ENCODE results near the gene DNAH1. TPM values are rescaled to one million over a fixed set of nuclear protein-coding genes. Genes with fewer than 3 reads are reported as not detected.

The DNAH1 gene
- total and polyA plus RNA-seq, 2 donors (not counting 1 experiment from before 2014, with no cell fraction given) = 47.2 to 59.2 TPM

GRCh38 chr3:52323526-52324295 lies 7.6 kb downstream of the DNAH1 start:
- no peaks in the 10 kb centered on the region for H3K4me1 Mint-ChIP-seq
- intact Hi-C loops (cut with micrococcal nuclease) = no loop called here
- Histone ChIP-seq H2AFZ (ENCODE audit: insufficient read depth, low read depth, low read length, poor library complexity, severe bottlenecking) (no peak overlapping the region), H3K36me3 (replicated peaks in 1 of 2; ENCODE audit: control extremely low read depth in 1 of 2, control insufficient read depth in 1 of 2, extremely low read depth in 1 of 2, insufficient read depth in 2 of 2, low read length in 1 of 2) (peaks cover 0 to 5% of the 10 kb centered on the region in 2 experiments), H3K27ac (ENCODE audit: low read length in 2 of 2) (no peak overlapping the region), H3K4me3 (ENCODE audit: control extremely low read depth in 1 of 5, extremely low read depth in 1 of 5, insufficient read depth in 1 of 5, low read depth in 2 of 5, low read length in 4 of 5) (no peak overlapping the region), H3K79me2 (ENCODE audit: control insufficient read depth, insufficient read depth, low read length) (no peaks in the 10 kb centered on the region), H3K9me3 (ENCODE audit: control extremely low read depth in 1 of 3, control insufficient read depth in 2 of 3, insufficient read depth in 1 of 3, low read length in 2 of 3) (no peaks in the 10 kb centered on the region), H3K27me3 (replicated peaks in 1 of 4; ENCODE audit: control extremely low read depth in 1 of 4, control insufficient read depth in 3 of 4, insufficient read depth in 4 of 4, low read length in 3 of 4) (no peaks in the 10 kb centered on the region), H3K4me2 (replicated peaks; ENCODE audit: low read depth, low read length, poor library complexity, severe bottlenecking) (no peak overlapping the region), H4K20me1 (ENCODE audit: control insufficient read depth, insufficient read depth, low read length, poor library complexity, severe bottlenecking) (no peaks in the 10 kb centered on the region), H3K4me1 (ENCODE audit: control insufficient read depth in 2 of 2, insufficient read depth in 2 of 2, low read length in 2 of 2) (no peaks in the 10 kb centered on the region), H3K9ac (ENCODE audit: low read length) (no peak overlapping the region)
- ATAC-seq (ENCODE audit: low read depth) (no peak), DNase-seq (no peak)
- no peak overlapping the region for H3K4me3 Mint-ChIP-seq
- WGBS (ENCODE audit: insufficient coverage) = 96% methylated on average over 10 of the region's 11 CpGs
- ChIA-PET CTCF (no interaction called here), POLR2A (no interaction called here)
- H3K9me3 Mint-ChIP-seq (ENCODE audit: insufficient read depth) = no peaks in the 10 kb centered on the region
- no peaks in the 10 kb centered on the region for H3K27me3 Mint-ChIP-seq
- TF ChIP-seq CTCF (IDR thresholded peaks at IDR 0.05) (no peak), EZH2 (IDR thresholded peaks at IDR 0.05; ENCODE audit: borderline replicate concordance, insufficient read depth, low read depth, low read length, poor library complexity, severe bottlenecking) (no peak)
- H3K27ac Mint-ChIP-seq = no peak overlapping the region

GRCh38 chr3:52324676-52325075 lies 8.6 kb downstream of the DNAH1 start:
- Histone ChIP-seq H3K4me3 (ENCODE audit: control extremely low read depth in 1 of 5, extremely low read depth in 1 of 5, insufficient read depth in 1 of 5, low read depth in 2 of 5, low read length in 4 of 5) (no peak overlapping the region), H3K9me3 (ENCODE audit: control extremely low read depth in 1 of 3, control insufficient read depth in 2 of 3, insufficient read depth in 1 of 3, low read length in 2 of 3) (no peaks in the 10 kb centered on the region), H3K79me2 (ENCODE audit: control insufficient read depth, insufficient read depth, low read length) (no peaks in the 10 kb centered on the region), H3K4me1 (ENCODE audit: control insufficient read depth in 2 of 2, insufficient read depth in 2 of 2, low read length in 2 of 2) (no peaks in the 10 kb centered on the region), H3K36me3 (replicated peaks in 1 of 2; ENCODE audit: control extremely low read depth in 1 of 2, control insufficient read depth in 1 of 2, extremely low read depth in 1 of 2, insufficient read depth in 2 of 2, low read length in 1 of 2) (peaks cover 0 to 5% of the 10 kb centered on the region in 2 experiments), H3K4me2 (replicated peaks; ENCODE audit: low read depth, low read length, poor library complexity, severe bottlenecking) (no peak overlapping the region), H3K27me3 (replicated peaks in 1 of 4; ENCODE audit: control extremely low read depth in 1 of 4, control insufficient read depth in 3 of 4, insufficient read depth in 4 of 4, low read length in 3 of 4) (no peaks in the 10 kb centered on the region), H2AFZ (ENCODE audit: insufficient read depth, low read depth, low read length, poor library complexity, severe bottlenecking) (no peak overlapping the region), H3K9ac (ENCODE audit: low read length) (no peak overlapping the region), H3K27ac (ENCODE audit: low read length in 2 of 2) (no peak overlapping the region), H4K20me1 (ENCODE audit: control insufficient read depth, insufficient read depth, low read length, poor library complexity, severe bottlenecking) (no peaks in the 10 kb centered on the region)
- H3K4me3 Mint-ChIP-seq = no peak overlapping the region
- no peak overlapping the region for H3K27ac Mint-ChIP-seq
- WGBS (ENCODE audit: insufficient coverage) = 95% methylated on average over 9 of the region's 9 CpGs
- TF ChIP-seq EZH2 (IDR thresholded peaks at IDR 0.05; ENCODE audit: borderline replicate concordance, insufficient read depth, low read depth, low read length, poor library complexity, severe bottlenecking) (no peak), CTCF (IDR thresholded peaks at IDR 0.05) (no peak)
- no peaks in the 10 kb centered on the region for H3K4me1 Mint-ChIP-seq
- intact Hi-C loops (cut with micrococcal nuclease) = no loop called here
- no peaks in the 10 kb centered on the region for H3K9me3 Mint-ChIP-seq (ENCODE audit: insufficient read depth)
- no peaks in the 10 kb centered on the region for H3K27me3 Mint-ChIP-seq
- no peak for DNase-seq
- ChIA-PET CTCF (no interaction called here), POLR2A (no interaction called here)
- ATAC-seq (ENCODE audit: low read depth) = no peak
